K562 (cell line): ENCODE data around the gene ENOX2. TPM values are rescaled to one million over a fixed set of nuclear protein-coding genes. Genes with fewer than 3 reads are reported as not detected.

Source experiments
- ARID1B ChIP-seq: fragments of 450-650 bp; IDR thresholded peaks from 2 replicates; pipeline ENCODE4 v1.6.1; 2016; ENCODE audit warnings: antibody characterized with exemption, mild to moderate bottlenecking, inconsistent platforms
- CHCHD3 ChIP-seq: fragments of 250-450 bp; sonication (Bioruptor Pico); IDR thresholded peaks from 2 replicates; pipeline ENCODE4 v2.1.2; 2022; ENCODE audit warnings: mild to moderate bottlenecking
- CREB1 ChIP-seq, 2 experiments: sonication (generic) in 1 of 2; formaldehyde crosslinking in 1 of 2; IDR thresholded peaks; 2 replicates each; pipeline versions ENCODE4 v1.6.1 to v1.8.0; 2012 to 2022; ENCODE audit warnings: inconsistent platforms in 1 of 2, mild to moderate bottlenecking in 1 of 2, missing genetic modification reagents in 1 of 2, moderate library complexity in 1 of 2
- FOXJ2 ChIP-seq: fragments of 200-800 bp; sonication (Bioruptor generic); IDR thresholded peaks from 2 replicates; pipeline ENCODE4 v1.6.1; 2016; ENCODE audit warnings: missing genetic modification characterization, missing compliant biosample characterization
- HDAC1 ChIP-seq, 2 experiments: fragments of 450-650 bp; IDR thresholded peaks; 2 replicates each; pipeline ENCODE4 v1.6.1; 2016 to 2017; ENCODE audit warnings: inconsistent platforms in 1 of 2, mild to moderate bottlenecking in 1 of 2, moderate library complexity in 1 of 2
- JUND ChIP-seq, 2 experiments: IDR thresholded peaks; 2 replicates in 1 of 2; 3 replicates in 1 of 2; pipeline ENCODE4 v1.6.1; 2011; ENCODE audit warnings: borderline replicate concordance in 2 of 2, low read depth in 2 of 2, low read length in 2 of 2, improper control_type of control experiment in 1 of 2, missing biosample characterization in 1 of 2, missing genetic modification characterization in 1 of 2, missing genetic modification reagents in 1 of 2
- MCM5 ChIP-seq: fragments of 450-650 bp; IDR thresholded peaks from 2 replicates; pipeline ENCODE4 v1.6.1; 2016; ENCODE audit warnings: low read depth
- NBN ChIP-seq: fragments of 450-650 bp; IDR thresholded peaks from 2 replicates; pipeline ENCODE4 v1.6.1; 2016; ENCODE audit warnings: low read depth, mild to moderate bottlenecking
- NFIC ChIP-seq: fragments of 450-650 bp; IDR thresholded peaks from 2 replicates; pipeline ENCODE4 v1.6.1; 2017; ENCODE audit warnings: mild to moderate bottlenecking, inconsistent platforms
- NR2C1 ChIP-seq, 2 experiments: fragments of 450-650 bp; IDR thresholded peaks; 2 replicates each; pipeline ENCODE4 v1.6.1; 2017; ENCODE audit warnings: mild to moderate bottlenecking in 2 of 2, antibody characterized with exemption in 1 of 2, inconsistent platforms in 1 of 2, missing compliant biosample characterization in 1 of 2, missing genetic modification characterization in 1 of 2
- ZNF766 ChIP-seq: fragments of 200-800 bp; sonication (Bioruptor generic); conservative IDR thresholded peaks from 2 replicates; pipeline ENCODE4 v1.6.1; 2016; ENCODE audit warnings: missing genetic modification characterization, missing compliant biosample characterization
- polyA plus RNA-seq, 8 experiments: library from polyadenylated mRNA; depleted of rRNA in 4 of 8; stranded (reverse) in 5 of 8; unstranded in 3 of 8; fragments of >200 nt; fragmentation: Nextera tagmentation in 2 of 8; fragmentation: Illumina TruSeq in 1 of 8; extraction: Ambion mirVana in 2 of 8; extraction: Trizol in 1 of 8; gene quantifications; 2 replicates each; pipeline versions ENCODE4 v1.2.1 to v1.2.3, GENCODE V29; 2011 to 2014; ENCODE audit warnings: inconsistent platforms in 1 of 8, missing spikeins in 1 of 8
- total RNA-seq, 7 experiments: library from RNA; depleted of rRNA in 6 of 7; stranded (reverse); fragments of >200 nt in 6 of 7; fragmentation: Illumina TruSeq in 2 of 7; extraction: Trizol in 2 of 7; gene quantifications; 2 replicates each; pipeline versions ENCODE4 v1.2.1 to v1.2.3, GENCODE V29; 2011 to 2021; ENCODE audit warnings: low replicate concordance in 1 of 7
- TF ChIP-seq, protein P1 (sequence below): sonication (generic); formaldehyde crosslinking; IDR thresholded peaks from 2 replicates; pipeline ENCODE4 v1.8.1; 2023; ENCODE audit warnings: mild to moderate bottlenecking, missing genetic modification reagents
- TF ChIP-seq, protein P2 (sequence below): fragments of 150-350 bp; IDR thresholded peaks from 2 replicates; pipeline ENCODE4 v1.6.1; 2014; ENCODE audit warnings: low read depth, mild to moderate bottlenecking, low read length, borderline replicate concordance
- TF ChIP-seq, protein P3 (sequence below): fragments of 450-650 bp; formaldehyde crosslinking; IDR thresholded peaks from 2 replicates; pipeline ENCODE4 v1.4.0; 2020; ENCODE audit warnings: mild to moderate bottlenecking, mixed read lengths
- TF ChIP-seq, protein P4 (sequence below), 2 experiments: IDR thresholded peaks; 2 replicates each; pipeline ENCODE4 v1.6.1; 2012; ENCODE audit warnings: improper control_type of control experiment in 2 of 2, low read depth in 2 of 2, low read length in 2 of 2, borderline replicate concordance in 1 of 2

The ENOX2 gene
- total and polyA plus RNA-seq, 9 of the 15 experiments (the other 6 are each of a cell fraction or from before 2014, with no cell fraction given): 6.1 to 24.0 (median 13.8) TPM

DNA sequence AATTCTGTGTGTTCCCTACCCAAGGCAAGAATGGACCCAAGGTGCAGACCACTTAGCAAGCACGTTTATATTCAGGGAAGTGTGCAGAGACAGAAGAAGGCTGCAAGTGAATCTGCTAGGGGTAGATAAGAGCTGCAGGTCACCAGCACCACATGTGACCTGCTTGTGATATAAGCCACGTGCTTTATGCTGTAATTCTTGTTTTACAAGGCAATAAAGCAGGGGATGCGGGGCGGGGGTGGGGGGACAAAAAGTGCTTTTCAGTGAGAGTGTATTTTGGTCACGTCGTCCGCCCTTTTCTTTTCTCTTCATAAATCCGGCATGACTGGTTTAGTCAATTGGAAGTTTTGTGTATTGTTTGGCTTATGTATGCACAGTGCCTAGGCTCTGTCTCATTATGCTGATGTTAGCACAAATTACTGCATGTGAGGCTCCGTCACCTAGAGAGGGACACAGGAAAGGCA, 308.5 kb downstream of the ENOX2 start (continued):
- peak in 1 of 2 experiments; percentile 75; a peak in 2 of 4 replicates for TF ChIP-seq HDAC1 (IDR thresholded peaks at IDR 0.05)
- peak; percentile 93 for TF ChIP-seq ARID1B
- TF ChIP-seq NFIC: peak; percentile 73
- TF ChIP-seq NBN: 0 out of 2 replicates have a peak, but pooled peaks have one; percentile 31
- no peak for TF ChIP-seq CHCHD3
- TF ChIP-seq, protein P1, sequence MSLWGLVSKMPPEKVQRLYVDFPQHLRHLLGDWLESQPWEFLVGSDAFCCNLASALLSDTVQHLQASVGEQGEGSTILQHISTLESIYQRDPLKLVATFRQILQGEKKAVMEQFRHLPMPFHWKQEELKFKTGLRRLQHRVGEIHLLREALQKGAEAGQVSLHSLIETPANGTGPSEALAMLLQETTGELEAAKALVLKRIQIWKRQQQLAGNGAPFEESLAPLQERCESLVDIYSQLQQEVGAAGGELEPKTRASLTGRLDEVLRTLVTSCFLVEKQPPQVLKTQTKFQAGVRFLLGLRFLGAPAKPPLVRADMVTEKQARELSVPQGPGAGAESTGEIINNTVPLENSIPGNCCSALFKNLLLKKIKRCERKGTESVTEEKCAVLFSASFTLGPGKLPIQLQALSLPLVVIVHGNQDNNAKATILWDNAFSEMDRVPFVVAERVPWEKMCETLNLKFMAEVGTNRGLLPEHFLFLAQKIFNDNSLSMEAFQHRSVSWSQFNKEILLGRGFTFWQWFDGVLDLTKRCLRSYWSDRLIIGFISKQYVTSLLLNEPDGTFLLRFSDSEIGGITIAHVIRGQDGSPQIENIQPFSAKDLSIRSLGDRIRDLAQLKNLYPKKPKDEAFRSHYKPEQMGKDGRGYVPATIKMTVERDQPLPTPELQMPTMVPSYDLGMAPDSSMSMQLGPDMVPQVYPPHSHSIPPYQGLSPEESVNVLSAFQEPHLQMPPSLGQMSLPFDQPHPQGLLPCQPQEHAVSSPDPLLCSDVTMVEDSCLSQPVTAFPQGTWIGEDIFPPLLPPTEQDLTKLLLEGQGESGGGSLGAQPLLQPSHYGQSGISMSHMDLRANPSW (CRISPR knock-in tag): no peak
- 0 out of 2 replicates have a peak, but pooled peaks have one; percentile 37 for TF ChIP-seq CREB1 (IDR thresholded peaks at IDR 0.05)
- no peak for TF ChIP-seq CREB1 (CRISPR knock-in tag; IDR thresholded peaks at IDR 0.05)
- peak; percentile 45; the same call in 1 of the 2 replicates for TF ChIP-seq JUND (IDR thresholded peaks at IDR 0.05; ENCODE audit: borderline replicate concordance, low read depth, low read length)
- TF ChIP-seq JUND (tag; IDR thresholded peaks at IDR 0.05; ENCODE audit: borderline replicate concordance, low read depth, low read length): no peak; the same call in 2 of the 3 replicates
- TF ChIP-seq, protein P2, sequence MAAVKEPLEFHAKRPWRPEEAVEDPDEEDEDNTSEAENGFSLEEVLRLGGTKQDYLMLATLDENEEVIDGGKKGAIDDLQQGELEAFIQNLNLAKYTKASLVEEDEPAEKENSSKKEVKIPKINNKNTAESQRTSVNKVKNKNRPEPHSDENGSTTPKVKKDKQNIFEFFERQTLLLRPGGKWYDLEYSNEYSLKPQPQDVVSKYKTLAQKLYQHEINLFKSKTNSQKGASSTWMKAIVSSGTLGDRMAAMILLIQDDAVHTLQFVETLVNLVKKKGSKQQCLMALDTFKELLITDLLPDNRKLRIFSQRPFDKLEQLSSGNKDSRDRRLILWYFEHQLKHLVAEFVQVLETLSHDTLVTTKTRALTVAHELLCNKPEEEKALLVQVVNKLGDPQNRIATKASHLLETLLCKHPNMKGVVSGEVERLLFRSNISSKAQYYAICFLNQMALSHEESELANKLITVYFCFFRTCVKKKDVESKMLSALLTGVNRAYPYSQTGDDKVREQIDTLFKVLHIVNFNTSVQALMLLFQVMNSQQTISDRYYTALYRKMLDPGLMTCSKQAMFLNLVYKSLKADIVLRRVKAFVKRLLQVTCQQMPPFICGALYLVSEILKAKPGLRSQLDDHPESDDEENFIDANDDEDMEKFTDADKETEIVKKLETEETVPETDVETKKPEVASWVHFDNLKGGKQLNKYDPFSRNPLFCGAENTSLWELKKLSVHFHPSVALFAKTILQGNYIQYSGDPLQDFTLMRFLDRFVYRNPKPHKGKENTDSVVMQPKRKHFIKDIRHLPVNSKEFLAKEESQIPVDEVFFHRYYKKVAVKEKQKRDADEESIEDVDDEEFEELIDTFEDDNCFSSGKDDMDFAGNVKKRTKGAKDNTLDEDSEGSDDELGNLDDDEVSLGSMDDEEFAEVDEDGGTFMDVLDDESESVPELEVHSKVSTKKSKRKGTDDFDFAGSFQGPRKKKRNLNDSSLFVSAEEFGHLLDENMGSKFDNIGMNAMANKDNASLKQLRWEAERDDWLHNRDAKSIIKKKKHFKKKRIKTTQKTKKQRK: no peak
- TF ChIP-seq ZNF766 (CRISPR knock-in tag): 0 out of 2 replicates have a peak, but pooled peaks have one; percentile 38
- peak; percentile 78 for TF ChIP-seq FOXJ2 (tag)
- TF ChIP-seq, protein P3, sequence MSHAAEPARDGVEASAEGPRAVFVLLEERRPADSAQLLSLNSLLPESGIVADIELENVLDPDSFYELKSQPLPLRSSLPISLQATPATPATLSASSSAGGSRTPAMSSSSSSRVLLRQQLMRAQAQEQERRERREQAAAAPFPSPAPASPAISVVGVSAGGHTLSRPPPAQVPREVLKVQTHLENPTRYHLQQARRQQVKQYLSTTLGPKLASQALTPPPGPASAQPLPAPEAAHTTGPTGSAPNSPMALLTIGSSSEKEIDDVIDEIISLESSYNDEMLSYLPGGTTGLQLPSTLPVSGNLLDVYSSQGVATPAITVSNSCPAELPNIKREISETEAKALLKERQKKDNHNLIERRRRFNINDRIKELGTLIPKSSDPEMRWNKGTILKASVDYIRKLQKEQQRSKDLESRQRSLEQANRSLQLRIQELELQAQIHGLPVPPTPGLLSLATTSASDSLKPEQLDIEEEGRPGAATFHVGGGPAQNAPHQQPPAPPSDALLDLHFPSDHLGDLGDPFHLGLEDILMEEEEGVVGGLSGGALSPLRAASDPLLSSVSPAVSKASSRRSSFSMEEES (CRISPR knock-in tag): 0 out of 2 replicates have a peak, but pooled peaks have one; percentile 23
- TF ChIP-seq NR2C1 (IDR thresholded peaks at IDR 0.05): peak; percentile 33; the same call in 1 of the 2 replicates
- TF ChIP-seq NR2C1 (tag; IDR thresholded peaks at IDR 0.05): no peak
- no peak for TF ChIP-seq MCM5
- TF ChIP-seq, protein P4, sequence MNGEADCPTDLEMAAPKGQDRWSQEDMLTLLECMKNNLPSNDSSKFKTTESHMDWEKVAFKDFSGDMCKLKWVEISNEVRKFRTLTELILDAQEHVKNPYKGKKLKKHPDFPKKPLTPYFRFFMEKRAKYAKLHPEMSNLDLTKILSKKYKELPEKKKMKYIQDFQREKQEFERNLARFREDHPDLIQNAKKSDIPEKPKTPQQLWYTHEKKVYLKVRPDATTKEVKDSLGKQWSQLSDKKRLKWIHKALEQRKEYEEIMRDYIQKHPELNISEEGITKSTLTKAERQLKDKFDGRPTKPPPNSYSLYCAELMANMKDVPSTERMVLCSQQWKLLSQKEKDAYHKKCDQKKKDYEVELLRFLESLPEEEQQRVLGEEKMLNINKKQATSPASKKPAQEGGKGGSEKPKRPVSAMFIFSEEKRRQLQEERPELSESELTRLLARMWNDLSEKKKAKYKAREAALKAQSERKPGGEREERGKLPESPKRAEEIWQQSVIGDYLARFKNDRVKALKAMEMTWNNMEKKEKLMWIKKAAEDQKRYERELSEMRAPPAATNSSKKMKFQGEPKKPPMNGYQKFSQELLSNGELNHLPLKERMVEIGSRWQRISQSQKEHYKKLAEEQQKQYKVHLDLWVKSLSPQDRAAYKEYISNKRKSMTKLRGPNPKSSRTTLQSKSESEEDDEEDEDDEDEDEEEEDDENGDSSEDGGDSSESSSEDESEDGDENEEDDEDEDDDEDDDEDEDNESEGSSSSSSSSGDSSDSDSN (IDR thresholded peaks at IDR 0.05; ENCODE audit: borderline replicate concordance in 1 of 2, low read depth in 2 of 2, low read length in 2 of 2): no peak
